ENCODE data around the gene TBC1D8.
"Not testable (repeated sequence)": the region's sequence is repeated elsewhere in the genome, so short reads cannot be mapped to it uniquely, and the experiment has no call there.

DNA sequence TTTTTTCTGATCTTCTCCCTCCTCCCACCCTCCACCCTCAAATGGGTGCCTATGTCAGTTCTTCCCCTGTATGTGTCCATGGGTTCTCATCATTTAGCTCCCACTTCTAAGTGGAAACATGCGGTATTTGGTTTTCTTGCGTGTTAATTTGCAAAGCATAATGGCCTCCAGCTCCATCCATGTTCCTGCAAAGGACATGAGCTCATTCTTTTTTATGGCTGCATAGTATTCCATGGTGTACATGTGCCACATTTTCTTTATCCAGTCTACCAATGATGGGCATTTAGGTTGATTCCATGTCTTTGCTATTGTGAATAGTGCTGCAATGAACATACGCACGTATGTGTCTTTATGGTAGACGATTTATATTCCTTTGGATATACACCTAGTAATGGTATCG, 100.3 kb downstream of the TBC1D8 start:
- TF ChIP-seq, protein P1, sequence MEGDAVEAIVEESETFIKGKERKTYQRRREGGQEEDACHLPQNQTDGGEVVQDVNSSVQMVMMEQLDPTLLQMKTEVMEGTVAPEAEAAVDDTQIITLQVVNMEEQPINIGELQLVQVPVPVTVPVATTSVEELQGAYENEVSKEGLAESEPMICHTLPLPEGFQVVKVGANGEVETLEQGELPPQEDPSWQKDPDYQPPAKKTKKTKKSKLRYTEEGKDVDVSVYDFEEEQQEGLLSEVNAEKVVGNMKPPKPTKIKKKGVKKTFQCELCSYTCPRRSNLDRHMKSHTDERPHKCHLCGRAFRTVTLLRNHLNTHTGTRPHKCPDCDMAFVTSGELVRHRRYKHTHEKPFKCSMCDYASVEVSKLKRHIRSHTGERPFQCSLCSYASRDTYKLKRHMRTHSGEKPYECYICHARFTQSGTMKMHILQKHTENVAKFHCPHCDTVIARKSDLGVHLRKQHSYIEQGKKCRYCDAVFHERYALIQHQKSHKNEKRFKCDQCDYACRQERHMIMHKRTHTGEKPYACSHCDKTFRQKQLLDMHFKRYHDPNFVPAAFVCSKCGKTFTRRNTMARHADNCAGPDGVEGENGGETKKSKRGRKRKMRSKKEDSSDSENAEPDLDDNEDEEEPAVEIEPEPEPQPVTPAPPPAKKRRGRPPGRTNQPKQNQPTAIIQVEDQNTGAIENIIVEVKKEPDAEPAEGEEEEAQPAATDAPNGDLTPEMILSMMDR (IDR thresholded peaks at IDR 0.05; ENCODE audit: insufficient read depth, low read length) = not testable (repeated sequence)
- not testable (repeated sequence) for TF ChIP-seq POLR2AphosphoS5 (IDR thresholded peaks at IDR 0.05; ENCODE audit: low read depth); REST (IDR thresholded peaks at IDR 0.05; ENCODE audit: insufficient replicate concordance, low read depth); SPI1 (IDR thresholded peaks at IDR 0.05; ENCODE audit: borderline replicate concordance, low read depth)

Data from HL-60 (cell line).